HepG2 (cell line): ENCODE data around the gene ST3GAL4. TPM values are rescaled to one million over a fixed set of nuclear protein-coding genes. Genes with fewer than 3 reads are reported as not detected.

Source experiments
- ATAC-seq: fragments of 200-7000 bp; cut with Tn5 transposase; 3 replicates; pipeline ENCODE4 v1.9.1; 2020; ENCODE audit warnings: mild to moderate bottlenecking, moderate library complexity
- BruUV-seq: library from RNA; stranded (reverse); fragments of 400-500 nt; replicated peaks from 2 replicates; lab custom pipeline; 2021; lab: Mats Ljungman, UMichigan
- CTCF ChIA-PET: fragments of 300-600 bp; formaldehyde crosslinking; extraction: SDS; loops from one replicate; lab custom pipeline; 2021; ENCODE audit warnings: low total read pairs, inconsistent platforms, low intra/inter-chr PET ratio; lab: Yijun Ruan, JAX
- POLR2A ChIA-PET: fragments of 350-600 bp; sonication (Branson Sonifier 250); formaldehyde crosslinking; loops from one replicate; lab custom pipeline; 2020; ENCODE audit warnings: antibody characterized with exemption, inconsistent platforms; lab: Yijun Ruan, JAX
- DNase-seq: peaks from one replicate; pipeline ENCODE4 v3.0.0-alpha.2; 2015; ENCODE audit warnings: low spot score
- FAIRE-seq: peaks from 3 replicates; lab custom pipeline; 2011; peaks lifted over from hg19 to GRCh38; lab: Jason Lieb, UNC
- H2AFZ ChIP-seq: one replicate; pipeline ENCODE4 v1.6.1; 2011; ENCODE audit warnings: low read length, inconsistent platforms
- H3K27ac ChIP-seq: fragments of 300-600 bp; 3 replicates; pipeline ENCODE4 v1.8.0; 2011; ENCODE audit warnings: mixed run types, mild to moderate bottlenecking, mixed read lengths, low read length, inconsistent platforms; ENCODE audit not compliant: insufficient read depth; ENCODE audit errors: extremely low read length
- H3K27me3 ChIP-seq, 2 experiments: fragments of 200-600 bp in 1 of 2; 2 replicates in 1 of 2; 3 replicates in 1 of 2; pipeline versions ENCODE4 v1.6.0 to v1.8.0; 2011; ENCODE audit warnings: low read length in 2 of 2, mild to moderate bottlenecking in 2 of 2, moderate library complexity in 2 of 2, inconsistent platforms in 1 of 2; ENCODE audit not compliant: insufficient read depth in 2 of 2, control insufficient read depth in 1 of 2
- H3K36me3 ChIP-seq, 2 experiments: fragments of 200-600 bp in 1 of 2; replicated peaks in 1 of 2; 2 replicates in 1 of 2; 3 replicates in 1 of 2; pipeline versions ENCODE4 v1.5.1 to v1.8.0; 2011; ENCODE audit warnings: low read length in 2 of 2, inconsistent platforms in 1 of 2; ENCODE audit not compliant: insufficient read depth in 2 of 2, control insufficient read depth in 1 of 2
- H3K4me1 ChIP-seq: 2 replicates; pipeline ENCODE4 v1.5.1; 2012; ENCODE audit warnings: low read length, inconsistent platforms; ENCODE audit not compliant: insufficient read depth
- H3K4me2 ChIP-seq: 2 replicates; pipeline ENCODE4 v1.6.0; 2011; ENCODE audit warnings: low read depth, low read length, inconsistent platforms
- H3K4me3 ChIP-seq, 3 experiments: fragments of 200-600 bp in 1 of 3; sonication (generic), shearing (Covaris generic) in 1 of 3; replicated peaks in 1 of 3; 2 replicates each; pipeline ENCODE4 v1.5.1; 2011 to 2016; ENCODE audit warnings: low read length in 3 of 3, inconsistent platforms in 2 of 3, low read depth in 2 of 3, mild to moderate bottlenecking in 2 of 3, control low read depth in 1 of 3, mixed read lengths in 1 of 3; ENCODE audit not compliant: insufficient read depth in 1 of 3
- H3K79me2 ChIP-seq: one replicate; pipeline ENCODE4 v1.6.1; 2011; ENCODE audit warnings: low read length, inconsistent platforms; ENCODE audit not compliant: insufficient read depth
- H3K9ac ChIP-seq: 2 replicates; pipeline ENCODE4 v1.6.0; 2011; ENCODE audit warnings: mild to moderate bottlenecking, low read depth, low read length, inconsistent platforms; ENCODE audit not compliant: insufficient read depth
- H3K9me3 ChIP-seq: 2 replicates; pipeline ENCODE4 v1.5.1; 2012; ENCODE audit warnings: mild to moderate bottlenecking, low read length
- H4K20me1 ChIP-seq: 2 replicates; pipeline ENCODE4 v1.6.0; 2011; ENCODE audit warnings: inconsistent platforms, mild to moderate bottlenecking, low read length, moderate library complexity; ENCODE audit not compliant: insufficient read depth
- ATF7-NPFF ChIP-seq: sonication (generic); formaldehyde crosslinking; IDR thresholded peaks from 2 replicates; pipeline ENCODE4 v1.8.1; 2023; ENCODE audit warnings: mild to moderate bottlenecking, low read depth, missing genetic modification reagents, moderate library complexity
- GABPA ChIP-seq, 2 experiments: IDR thresholded peaks; 2 replicates each; pipeline ENCODE4 v1.6.1; 2011 to 2016; ENCODE audit warnings: low read depth in 2 of 2, low read length in 1 of 2, missing biosample characterization in 1 of 2, missing genetic modification characterization in 1 of 2
- HMG20B ChIP-seq: conservative IDR thresholded peaks from 2 replicates; pipeline ENCODE4 v1.6.1; 2016; ENCODE audit warnings: missing genetic modification reagents, missing compliant biosample characterization
- HMGXB4 ChIP-seq, 2 experiments: sonication (generic) in 1 of 2; formaldehyde crosslinking in 1 of 2; IDR thresholded peaks; 2 replicates each; pipeline versions ENCODE4 v1.4.0 to v1.6.1; 2018 to 2020; ENCODE audit warnings: missing genetic modification reagents in 2 of 2, borderline replicate concordance in 1 of 2, low read depth in 1 of 2, mild to moderate bottlenecking in 1 of 2, missing biosample characterization in 1 of 2
- IRX3 ChIP-seq: sonication (generic); formaldehyde crosslinking; IDR thresholded peaks from 2 replicates; pipeline ENCODE4 v1.8.1; 2023; ENCODE audit warnings: mild to moderate bottlenecking, low read depth, missing genetic modification reagents, borderline replicate concordance
- PBX2 ChIP-seq: IDR thresholded peaks from 2 replicates; pipeline ENCODE4 v1.6.1; 2016; ENCODE audit warnings: control low read depth
- SKI ChIP-seq: fragments of 450-650 bp; IDR thresholded peaks from one replicate; pipeline ENCODE4 v1.6.1; 2018; ENCODE audit warnings: mild to moderate bottlenecking; ENCODE audit not compliant: partially characterized antibody
- THAP11 ChIP-seq: IDR thresholded peaks from 2 replicates; pipeline ENCODE4 v1.6.1; 2016; ENCODE audit warnings: missing biosample characterization, missing genetic modification reagents
- ZNF451 ChIP-seq: sonication (generic); formaldehyde crosslinking; IDR thresholded peaks from 2 replicates; pipeline ENCODE4 v1.5.0; 2020; ENCODE audit warnings: mild to moderate bottlenecking, missing genetic modification reagents
- ZNF709 ChIP-seq: sonication (generic); formaldehyde crosslinking; IDR thresholded peaks from 2 replicates; pipeline ENCODE4 v1.5.0; 2020; ENCODE audit warnings: mild to moderate bottlenecking, missing genetic modification reagents
- WGBS: methylation state at CpG from one replicate; pipeline ENCODE4 v1.1.6; 2017; ENCODE audit warnings: low lambda C conversion rate; 5-methylcytosine and 5-hydroxymethylcytosine counted together
- in situ Hi-C: cut with HindIII; loops from 2 replicates; pipeline ENCODE4 v1.10.0; 2017; ENCODE audit warnings: low pct_unique_long_range_greater_than_20kb; ENCODE audit not compliant: extremely low pct_ligation_motif_present
- intact Hi-C: fragments of 100-400 bp; cut with micrococcal nuclease; formaldehyde crosslinking; loops from one replicate; pipeline ENCODE4 v1.10.0; 2022; ENCODE audit not compliant: unreplicated experiment
- polyA plus RNA-seq, 8 experiments: library from polyadenylated mRNA; depleted of rRNA in 3 of 8; stranded (reverse) in 7 of 8; unstranded in 1 of 8; fragments of >200 nt; fragmentation: Illumina TruSeq in 4 of 8; extraction: Trizol in 4 of 8; gene quantifications; 2 replicates each; pipeline versions ENCODE4 v1.2.1 to v1.2.3, GENCODE V29; 2011 to 2016; ENCODE audit warnings: low read depth in 4 of 8, missing spikeins in 1 of 8, mixed read lengths in 1 of 8; ENCODE audit not compliant: insufficient read depth in 1 of 8
- total RNA-seq, 5 experiments: library from RNA; depleted of rRNA; stranded (reverse); fragments of >200 nt; fragmentation: Illumina TruSeq; extraction: Trizol; gene quantifications; 2 replicates each; pipeline ENCODE4 v1.2.3, GENCODE V29; 2016; ENCODE audit warnings: low read depth in 1 of 5

The ST3GAL4 gene
- total and polyA plus RNA-seq, 2 of the 13 experiments (the other 11 are each of a cell fraction or from before 2014, with no cell fraction given), result 9.1 to 13.3 TPM

GRCh38 chr11:126459691-126460281, 104.3 kb downstream of the ST3GAL4 start:
- no peaks in the 10 kb centered on the region for H3K79me2 ChIP-seq
- intact Hi-C loops, result no loop called here
- no peak overlapping the region for H2AFZ ChIP-seq
- in situ Hi-C loops, result no loop called here
- WGBS, result 25% methylated on average over 10 of the region's 10 CpGs
- no TSS peak for BruUV-seq
- H4K20me1 ChIP-seq, result no peaks in the 10 kb centered on the region
- H3K4me3 ChIP-seq, result no peak overlapping the region
- H3K4me2 ChIP-seq, result no peak overlapping the region
- FAIRE-seq (no peak), ATAC-seq (no peak), DNase-seq (no peak)
- H3K9me3 ChIP-seq, result no peaks in the 10 kb centered on the region
- H3K4me1 ChIP-seq, result no peaks in the 10 kb centered on the region
- H3K27me3 ChIP-seq, result peaks cover 13 to 74% of the 10 kb centered on the region in 2 experiments; a peak in 4 of 5 replicates
- no peaks in the 10 kb centered on the region for H3K36me3 ChIP-seq
- no peak overlapping the region for H3K9ac ChIP-seq
- no peak overlapping the region for H3K27ac ChIP-seq
- ChIA-PET POLR2A (interaction anchor here (0.7 kb wide), 1 partner anchor 1035 kb away, joined by 3 read pairs; no protein-coding TSS in a partner anchor), CTCF (no interaction called here)
- TF ChIP-seq SKI (no peak), IRX3 (CRISPR knock-in tag) (no peak), PBX2 (CRISPR knock-in tag) (no peak), THAP11 (CRISPR knock-in tag) (no peak), HMG20B (CRISPR knock-in tag) (no peak), GABPA (IDR thresholded peaks at IDR 0.05; ENCODE audit: low read depth, low read length) (no peak), GABPA (CRISPR knock-in tag; IDR thresholded peaks at IDR 0.05; ENCODE audit: low read depth) (no peak), ATF7-NPFF (CRISPR knock-in tag) (no peak), ZNF451 (CRISPR knock-in tag) (no peak), ZNF709 (CRISPR knock-in tag) (no peak), HMGXB4 (CRISPR knock-in tag; IDR thresholded peaks at IDR 0.05; ENCODE audit: borderline replicate concordance in 1 of 2, low read depth in 1 of 2) (no peak)
